ENCODE results near the gene JAZF1. TPM values are rescaled to one million over a fixed set of nuclear protein-coding genes. Genes with fewer than 3 reads are reported as not detected.

JAZF1 gene
- total and polyA plus RNA-seq, 2 of the 8 experiments (the other 6 are each of a cell fraction or from before 2014, with no cell fraction given), result 2.6 to 21.8 TPM

DNA sequence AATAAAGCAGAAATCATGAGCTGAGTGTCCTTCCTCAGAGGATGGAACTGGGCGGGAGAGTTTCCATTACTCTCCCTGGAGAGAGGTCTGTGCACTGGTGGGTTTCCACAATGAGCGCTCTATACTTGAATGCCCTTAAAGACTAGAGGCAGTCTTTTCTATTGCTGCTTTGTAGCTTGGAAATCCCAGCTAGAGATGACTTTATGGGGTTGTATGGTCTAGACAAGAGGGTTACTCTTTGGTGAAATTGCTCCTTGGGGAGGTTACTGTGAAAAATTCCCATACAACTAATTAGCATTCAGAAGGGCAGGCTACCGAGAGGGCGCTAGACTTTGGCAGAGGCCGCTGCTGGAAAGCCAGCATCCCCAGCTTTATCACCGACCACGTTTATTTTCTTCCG, 303.8 kb downstream of the JAZF1 start:
- no peak for TF ChIP-seq POU5F1 (IDR thresholded peaks at IDR 0.05; ENCODE audit: low read depth, low read length)
- no peak for TF ChIP-seq PHF8 (conservative IDR thresholded peaks at IDR 0.05; ENCODE audit: low read depth, low read length)
- TF ChIP-seq SP2 (IDR thresholded peaks at IDR 0.05; ENCODE audit: low read length), result no peak
- no peak for TF ChIP-seq SIRT6 (IDR thresholded peaks at IDR 0.05; ENCODE audit: low read length)
- no peak for TF ChIP-seq SP1 (IDR thresholded peaks at IDR 0.05; ENCODE audit: low read depth, low read length)
- no peak for TF ChIP-seq BACH1 (IDR thresholded peaks at IDR 0.05; ENCODE audit: low read length)
- TF ChIP-seq CBX8 (IDR thresholded peaks at IDR 0.05; ENCODE audit: borderline replicate concordance, low read depth, low read length), result no peak
- no peak for TF ChIP-seq EGR1 (IDR thresholded peaks at IDR 0.05; ENCODE audit: borderline replicate concordance, low read depth, low read length)
- TF ChIP-seq KDM5A (IDR thresholded peaks at IDR 0.05; ENCODE audit: low read length), result no peak
- TF ChIP-seq CHD1 (IDR thresholded peaks at IDR 0.05; ENCODE audit: low read depth, low read length), result no peak
- no peak for TF ChIP-seq SIX5 (IDR thresholded peaks at IDR 0.05; ENCODE audit: low read depth, low read length)
- no peak for TF ChIP-seq TAF1 (IDR thresholded peaks at IDR 0.05; ENCODE audit: low read depth, low read length)
- no peak for TF ChIP-seq RAD21 (IDR thresholded peaks at IDR 0.05 in 1 of 2, conservative IDR thresholded peaks at IDR 0.05 in 1 of 2; ENCODE audit: low read depth in 2 of 2, low read length in 2 of 2)
- TF ChIP-seq ASH2L (IDR thresholded peaks at IDR 0.05; ENCODE audit: low read length), result no peak
- no peak for TF ChIP-seq BCL11A (IDR thresholded peaks at IDR 0.05; ENCODE audit: low read depth in 2 of 2, low read length in 2 of 2)

More for the DNA sequence above, 303.8 kb downstream of the JAZF1 start:
- H3K4me3 ChIP-seq (ENCODE audit: extremely low read depth in 1 of 4, insufficient read depth in 2 of 4, low read depth in 3 of 4, low read length in 4 of 4), result no peak overlapping the region
- H2BK15ac ChIP-seq (ENCODE audit: low read length), result no peak overlapping the region
- H2BK12ac ChIP-seq (ENCODE audit: low read depth, low read length), result no peak overlapping the region
- ChIA-PET POLR2A (ENCODE audit: partially characterized antibody) (no interaction called here), CTCF (ENCODE audit: partially characterized antibody) (interaction anchor here (1.2 to 1.5 kb wide), 2 partner anchors 12 to 143 kb away, joined by 3 to 7 read pairs; no protein-coding TSS in a partner anchor)
- H3K4me1 ChIP-seq (replicated peaks in 1 of 4; ENCODE audit: control insufficient read depth in 3 of 4, insufficient read depth in 4 of 4, low read length in 3 of 4), result peaks cover 0 to 3% (median 1%) of the 10 kb centered on the region in 4 experiments; a peak in 3 of 7 replicates
- H4K8ac ChIP-seq (ENCODE audit: extremely low read depth, insufficient read depth, low read length), result no peak overlapping the region
- H3K23ac ChIP-seq (ENCODE audit: insufficient read length), result no peak overlapping the region
- no peaks in the 10 kb centered on the region for H3K36me3 ChIP-seq (ENCODE audit: control insufficient read depth in 2 of 4, insufficient read depth in 4 of 4, low read length in 3 of 4)
- H3K4me2 ChIP-seq (ENCODE audit: insufficient read depth in 1 of 2, low read depth in 2 of 2, low read length in 2 of 2), result no peak overlapping the region
- H3K4ac ChIP-seq (replicated peaks; ENCODE audit: insufficient read length, low read depth, low read length), result no peak overlapping the region
- H3K18ac ChIP-seq (ENCODE audit: extremely low read depth, low read length), result no peak overlapping the region
- no peak overlapping the region for H2AK5ac ChIP-seq (ENCODE audit: low read depth, low read length)
- WGBS, 2 experiments (ENCODE audit: extremely low coverage in 1 of 2, insufficient coverage in 1 of 2, insufficient read length in 1 of 2, insufficient replicate concordance in 2 of 2, low coverage in 1 of 2, low lambda C conversion rate in 2 of 2, missing lambda C conversion rate in 1 of 2), result 75% methylated on average over 8 of the region's 8 CpGs; no CpG with 5 or more reads in 1 of the 2 experiments
- H3K9ac ChIP-seq (replicated peaks in 1 of 4; ENCODE audit: extremely low read depth in 1 of 4, low read depth in 3 of 4, low read length in 3 of 4), result no peak overlapping the region
- no peak for FAIRE-seq
- H4K20me1 ChIP-seq (replicated peaks in 1 of 2; ENCODE audit: control insufficient read depth in 1 of 2, insufficient read depth in 2 of 2, low read length in 2 of 2), result no peaks in the 10 kb centered on the region
- H3K14ac ChIP-seq (ENCODE audit: insufficient read length), result no peak overlapping the region
- H2BK20ac ChIP-seq (ENCODE audit: low read length), result no peak overlapping the region
- H3K23me2 ChIP-seq (ENCODE audit: low read depth, low read length), result no peaks in the 10 kb centered on the region
- H3K27me3 ChIP-seq (replicated peaks in 1 of 4; ENCODE audit: control insufficient read depth in 3 of 4, extremely low read depth in 1 of 4, insufficient read depth in 3 of 4, low read length in 3 of 4), result no peaks in the 10 kb centered on the region
- no peak overlapping the region for H4K91ac ChIP-seq (replicated peaks; ENCODE audit: insufficient read length, low read length)
- H2BK120ac ChIP-seq (replicated peaks; ENCODE audit: low read depth, low read length), result no peak overlapping the region
- no peak overlapping the region for H2AFZ ChIP-seq (ENCODE audit: low read length)
- no peak overlapping the region for H3K27ac ChIP-seq (ENCODE audit: low read depth, low read length)
- no peaks in the 10 kb centered on the region for H3K9me3 ChIP-seq (ENCODE audit: insufficient read depth in 2 of 2, low read depth in 1 of 2, low read length in 1 of 2)
- H3K79me1 ChIP-seq (ENCODE audit: low read depth, low read length), result no peaks in the 10 kb centered on the region
- no peaks in the 10 kb centered on the region for H3K79me2 ChIP-seq (ENCODE audit: control insufficient read depth in 1 of 2, insufficient read depth in 2 of 2, low read length in 2 of 2)
- no peak overlapping the region for H2BK5ac ChIP-seq (ENCODE audit: low read depth, low read length)
- H4K5ac ChIP-seq (ENCODE audit: insufficient read length, low read depth, low read length), result no peak overlapping the region
- no peak for DNase-seq (ENCODE audit: low read depth in 1 of 2, low spot score in 2 of 2)
- no peak overlapping the region for H3K56ac ChIP-seq (replicated peaks; ENCODE audit: insufficient read length, low read depth, low read length)

All from H1 (cell line).